Fibroblast of pulmonary artery (primary cell): Measurements from ENCODE around the gene FAM163A.
"Not testable (repeated sequence)": the region's sequence is repeated elsewhere in the genome, so short reads cannot be mapped to it uniquely, and the experiment has no call there.

Source experiments
- DNase-seq: peaks from one replicate; pipeline ENCODE4 v3.0.0-alpha.2; 2010; ENCODE audit warnings: low read depth
- H3K4me3 ChIP-seq: replicated peaks from 2 replicates; pipeline ENCODE4 v1.5.1; 2011; ENCODE audit warnings: low read depth, mild to moderate bottlenecking, control low read depth, low read length, moderate library complexity
- CTCF ChIP-seq: IDR thresholded peaks from 2 replicates; pipeline ENCODE4 v1.5.1; 2011; ENCODE audit warnings: mild to moderate bottlenecking, control low read depth, low read length, inconsistent platforms; ENCODE audit errors: missing control alignments

FAM163A gene

GRCh38 chr1:179840107-179840506 lies 97.0 kb downstream of the FAM163A start:
- DNase-seq: no peak
- H3K4me3 ChIP-seq: no peak overlapping the region
- no peak for TF ChIP-seq CTCF

- H3K4me3 ChIP-seq: no peak overlapping the region
- no peak for TF ChIP-seq CTCF
- no peak for DNase-seq
These were observed 105.1 kb downstream of the FAM163A start for GRCh38 chr1:179848233-179848632.

GRCh38 chr1:179853102-179853501 lies 110.0 kb downstream of the FAM163A start:
- no peak for TF ChIP-seq CTCF
- no peak overlapping the region for H3K4me3 ChIP-seq
- DNase-seq: no peak

GRCh38 chr1:179855831-179856230 lies 112.7 kb downstream of the FAM163A start:
- H3K4me3 ChIP-seq, DNase-seq: not testable (repeated sequence)

GRCh38 chr1:179856296-179856695 lies 113.2 kb downstream of the FAM163A start:
- H3K4me3 ChIP-seq: no peak overlapping the region
- TF ChIP-seq CTCF: no peak
- no peak for DNase-seq

- H3K4me3 ChIP-seq: no peak overlapping the region
- TF ChIP-seq CTCF: no peak
- DNase-seq: no peak
These were observed 113.9 kb downstream of the FAM163A start for GRCh38 chr1:179857009-179857408.

GRCh38 chr1:179860652-179861051 lies 117.6 kb downstream of the FAM163A start:
- TF ChIP-seq CTCF: no peak
- no peak for DNase-seq
- H3K4me3 ChIP-seq: no peak overlapping the region

- DNase-seq: no peak
- H3K4me3 ChIP-seq: no peak overlapping the region
- TF ChIP-seq CTCF: no peak
These were observed 122.3 kb downstream of the FAM163A start for GRCh38 chr1:179865377-179865776.
